ENCODE data around the gene PRKAR2A.
A peak's percentile ranks its signal among the peaks of the same experiment; 100 is the strongest.

The PRKAR2A gene

GRCh38 chr3:48847504-48848423 lies at the start of gene PRKAR2A:
Gene PRKAR2A (minus strand): TSS chr3:48847874. CDS start chr3:48847596, 278 bp downstream.
- DNase-seq, result peak; percentile 7

GRCh38 chr3:48896936-48897335 lies 49.3 kb upstream of the PRKAR2A start:
- DNase-seq, result no peak

DNA sequence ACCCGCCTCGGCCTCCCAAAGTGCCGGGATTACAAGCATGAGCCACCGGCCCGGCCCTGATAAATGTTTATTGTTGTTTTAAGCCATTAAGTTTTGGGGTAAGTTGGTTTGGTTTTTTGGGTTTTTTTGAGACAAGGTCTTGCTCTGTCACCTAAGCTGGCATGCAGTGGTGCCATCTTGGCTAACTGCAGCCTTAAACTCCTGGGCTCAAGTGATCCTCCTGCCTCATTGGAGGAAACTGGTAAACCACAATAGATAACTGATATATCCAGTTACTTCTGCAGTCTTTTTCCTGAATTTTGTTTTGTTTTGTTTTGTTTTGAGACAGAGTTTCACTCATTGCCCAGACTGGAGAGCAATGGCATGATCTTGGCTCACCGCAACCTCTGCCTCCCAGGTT lies 46.8 kb upstream of the PRKAR2A start:
- no peak for DNase-seq

DNA sequence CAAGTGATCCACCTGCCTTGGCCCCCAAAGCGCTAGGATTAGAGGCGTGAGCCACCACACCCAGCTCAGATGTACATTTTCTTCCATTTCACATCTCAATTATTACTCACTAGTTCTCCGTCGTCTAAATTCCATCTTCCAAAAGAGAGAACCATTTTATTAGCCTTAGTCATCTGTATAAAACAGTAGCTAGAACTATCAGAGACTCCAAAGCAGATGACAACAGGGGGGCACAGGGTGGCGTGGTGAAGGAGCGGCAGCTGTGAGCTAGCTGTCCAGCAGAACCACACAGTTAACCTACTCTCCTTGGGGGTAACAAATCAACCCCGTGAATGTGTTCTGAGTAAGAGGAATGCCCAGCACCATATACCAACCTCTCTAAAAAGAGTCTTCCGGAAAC lies 43.9 kb upstream of the PRKAR2A start:
- DNase-seq, result no peak

- no peak for DNase-seq
These were observed 38.1 kb upstream of the PRKAR2A start for GRCh38 chr3:48885753-48886152.

- DNase-seq, result no peak
These were observed 34.0 kb upstream of the PRKAR2A start for GRCh38 chr3:48881652-48882114.

DNA sequence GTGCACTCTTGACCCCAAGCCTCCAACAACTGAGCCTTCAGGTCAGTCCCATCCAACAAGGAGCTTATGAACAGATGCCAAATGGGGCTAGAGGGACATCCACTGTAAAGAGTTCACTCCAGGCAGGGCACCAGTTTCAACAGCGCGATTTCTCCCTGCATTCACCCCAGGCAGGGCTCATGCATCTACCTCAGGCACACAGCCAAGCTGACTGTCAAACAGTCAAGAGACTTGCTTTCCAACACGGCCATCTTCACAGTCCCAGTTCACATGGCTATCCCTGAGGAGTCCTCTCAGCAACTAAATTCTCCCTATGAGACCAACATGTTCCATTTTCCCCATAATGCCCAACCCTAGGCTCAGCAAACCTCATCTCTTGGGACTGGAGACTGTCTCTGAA lies 33.3 kb upstream of the PRKAR2A start:
- DNase-seq, result no peak

- no peak for DNase-seq
These were observed 32.3 kb upstream of the PRKAR2A start for GRCh38 chr3:48879994-48880377.

- no peak for DNase-seq
These were observed 31.8 kb upstream of the PRKAR2A start for GRCh38 chr3:48879307-48879993.

GRCh38 chr3:48877671-48878070 lies 30.0 kb upstream of the PRKAR2A start:
- no peak for DNase-seq

DNA sequence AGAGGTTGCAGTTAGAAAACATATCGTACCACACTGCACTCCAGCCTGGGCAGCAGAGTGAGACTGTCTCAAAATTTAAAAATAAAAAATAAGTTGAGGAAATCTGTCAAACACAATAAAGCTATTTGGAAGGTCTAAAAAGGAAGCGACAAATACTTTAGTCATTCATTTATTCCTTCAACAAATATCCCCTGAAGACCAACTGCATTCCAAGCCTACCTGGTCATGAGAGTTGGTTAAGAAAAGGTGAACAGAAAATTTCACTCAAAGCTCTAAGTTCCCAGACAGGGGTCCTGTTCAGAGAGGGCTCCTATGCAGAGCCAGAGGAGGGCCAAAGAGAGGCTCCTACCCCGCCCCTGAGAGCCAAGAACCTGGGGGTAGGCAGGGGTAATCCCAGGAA lies 15.4 kb upstream of the PRKAR2A start:
- DNase-seq, result no peak

- no peak for DNase-seq
These were observed 11.5 kb upstream of the PRKAR2A start for GRCh38 chr3:48859206-48859605.

DNA sequence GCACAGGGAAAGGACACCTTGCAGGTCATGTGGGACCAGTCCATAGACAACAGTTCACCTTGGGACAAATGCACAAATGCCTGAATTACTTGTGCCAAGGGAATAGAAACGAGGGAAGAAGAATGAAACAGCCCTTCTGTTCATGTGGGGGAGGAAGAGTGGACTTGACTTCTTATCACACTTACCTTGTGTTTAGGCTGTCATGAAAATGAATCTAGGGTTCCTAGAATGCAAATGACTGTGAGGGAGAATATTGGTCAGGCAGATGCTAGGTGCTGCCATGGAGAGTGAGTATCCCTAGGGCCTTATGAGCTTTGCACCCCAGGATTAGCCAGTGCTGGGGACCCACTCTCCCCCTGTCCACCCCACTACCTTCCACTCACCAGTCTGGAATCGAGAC lies 11.0 kb upstream of the PRKAR2A start:
- no peak for DNase-seq

DNA sequence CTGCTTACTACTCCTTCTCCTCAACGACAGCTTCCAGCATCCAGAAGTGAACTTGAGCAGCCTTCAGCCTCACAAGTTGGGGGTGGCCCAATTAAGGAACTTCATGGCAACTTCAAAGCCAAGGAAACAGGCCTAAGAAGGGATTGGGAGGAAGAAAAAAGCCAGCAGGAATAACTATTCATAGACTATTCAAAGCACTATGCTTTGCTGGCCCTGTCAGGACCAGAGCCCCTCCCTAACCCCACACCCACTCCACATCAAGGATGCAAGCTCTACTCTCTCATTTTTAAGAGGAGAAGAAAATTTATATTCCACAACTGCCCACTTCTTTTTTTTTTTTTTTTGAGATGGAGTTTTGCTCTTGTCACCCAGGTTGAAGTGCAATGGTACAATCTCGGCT lies 10.0 kb upstream of the PRKAR2A start:
- no peak for DNase-seq

DNA sequence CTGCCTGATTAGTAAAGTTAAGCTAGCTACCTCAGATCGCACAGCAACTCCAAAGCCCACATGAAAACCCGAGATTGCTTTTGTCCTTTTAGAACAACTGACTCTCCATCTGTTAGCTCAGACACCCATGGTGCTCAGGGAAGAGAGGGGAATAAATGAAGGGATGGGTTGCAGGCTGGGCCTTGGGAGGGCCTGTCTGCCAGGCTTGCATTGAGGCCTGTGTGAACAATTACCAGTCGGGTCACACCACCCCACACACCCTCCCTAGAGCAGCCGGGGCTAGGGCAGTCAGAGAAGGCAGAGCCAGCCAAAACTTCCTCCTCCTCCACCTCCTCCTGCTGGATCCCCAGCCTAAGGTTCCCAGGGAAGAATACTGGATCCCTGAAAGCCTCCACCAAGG lies 8.8 kb upstream of the PRKAR2A start:
- DNase-seq, result no peak

- no peak for DNase-seq
These were observed 8.2 kb upstream of the PRKAR2A start for GRCh38 chr3:48855681-48856447.

DNA sequence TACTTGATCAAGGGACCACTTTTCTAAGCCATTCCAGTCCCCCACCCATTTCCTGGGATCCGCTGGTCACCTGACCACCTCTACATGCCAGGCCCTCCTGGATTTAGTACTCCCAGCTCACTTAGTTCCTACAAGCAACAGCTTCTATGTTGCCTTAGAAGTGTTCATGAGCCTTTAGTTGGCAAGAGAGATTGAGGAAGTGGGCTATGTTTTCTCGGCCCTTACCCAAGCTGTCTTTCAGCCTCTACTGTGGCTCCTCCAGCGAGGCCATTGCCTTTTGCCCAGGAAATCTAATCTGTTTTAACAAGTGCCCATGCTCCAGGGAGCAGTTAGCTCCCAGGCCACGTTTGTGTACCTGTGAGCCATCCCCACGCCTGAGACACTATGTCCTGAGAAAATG lies 4.5 kb upstream of the PRKAR2A start:
- no peak for DNase-seq

GRCh38 chr3:48851407-48851806 lies 3.7 kb upstream of the PRKAR2A start:
- no peak for DNase-seq

- DNase-seq, result no peak
These were observed 1.3 kb upstream of the PRKAR2A start for GRCh38 chr3:48848816-48849515.

DNA sequence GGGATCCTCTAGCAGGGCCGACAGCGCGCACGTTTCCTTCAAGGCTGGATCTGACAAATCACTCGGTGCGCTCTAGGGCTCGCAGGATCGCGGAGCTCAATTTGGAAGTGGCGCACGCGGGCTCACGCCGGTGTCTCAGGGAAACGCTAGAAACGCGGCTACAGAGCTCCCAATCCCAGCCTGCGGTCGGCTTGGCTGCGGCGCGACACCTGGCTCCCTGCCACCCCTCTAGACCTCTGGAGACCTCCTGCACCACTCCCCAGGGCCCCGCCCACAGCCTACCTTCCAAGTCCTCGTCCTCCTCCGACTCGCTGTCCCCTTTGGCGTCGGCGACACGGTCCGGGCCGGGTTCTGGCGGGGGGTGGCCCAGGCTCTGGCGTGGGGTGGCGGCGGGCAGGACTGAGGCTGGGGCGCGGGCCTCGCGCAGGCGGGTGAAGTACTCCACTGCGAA lies 596 bp downstream of the PRKAR2A start:
- peak; percentile 50 for DNase-seq

DNA sequence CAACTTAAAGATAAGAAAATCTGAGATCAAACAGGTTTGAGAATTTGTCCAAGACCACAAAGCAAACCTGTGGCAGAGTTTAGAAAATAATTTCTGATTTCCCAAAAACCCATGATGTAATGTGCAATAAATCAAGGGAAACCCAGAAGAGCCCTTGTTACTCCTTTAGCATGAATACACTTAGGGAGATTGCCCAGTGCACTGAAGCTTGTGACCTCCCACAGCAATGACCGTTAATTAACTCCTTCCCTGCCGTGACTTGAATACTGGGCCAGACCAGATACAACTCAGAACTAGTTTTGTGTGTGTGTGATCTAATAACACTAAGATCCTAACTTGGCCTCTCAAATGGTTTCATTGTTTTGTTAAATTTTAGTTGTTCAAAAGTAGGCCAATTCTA lies 2.5 kb downstream of the PRKAR2A start:
- DNase-seq, result no peak

DNA sequence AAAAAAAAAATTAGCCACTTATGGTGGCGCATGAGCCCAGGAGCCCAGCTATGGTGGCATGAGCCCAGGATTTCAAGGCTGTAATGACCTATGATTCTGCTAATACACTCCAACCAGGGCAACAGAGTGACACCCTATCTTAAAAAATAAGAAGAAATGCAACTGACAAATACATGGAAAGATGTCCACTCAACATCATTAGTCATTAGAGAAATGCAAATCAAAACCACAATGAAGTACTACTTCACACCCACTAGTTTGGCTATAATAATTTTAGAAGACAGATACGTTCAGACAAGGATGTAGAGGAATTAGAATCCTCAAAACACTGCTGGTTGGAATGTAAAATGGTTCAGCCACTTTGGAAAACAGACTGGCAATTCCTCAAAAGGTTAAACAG lies 10.5 kb downstream of the PRKAR2A start:
- DNase-seq, result no peak
